Peyer's patch (tissue), 4 donors: Measurements from ENCODE around the gene AP2S1.

ENCODE experiments used
- POLR2A ChIP-seq, 2 donors: fragments of 450-650 bp; IDR thresholded peaks; one replicate each; pipeline ENCODE4 v1.5.1; 2017; ENCODE audit warnings: antibody characterized with exemption in 2 of 2, mild to moderate bottlenecking in 2 of 2, moderate library complexity in 2 of 2
- TF ChIP-seq, protein P1 (sequence below), 6 experiments: fragments of 450-650 bp in 4 of 6; fragments of 200-600 bp in 2 of 6; sonication (generic) in 1 of 6; IDR thresholded peaks; one replicate each; pipeline ENCODE4 v1.5.1; 2017 to 2019; ENCODE audit warnings: antibody characterized with exemption in 6 of 6, mild to moderate bottlenecking in 3 of 6, moderate library complexity in 1 of 6

DNA sequence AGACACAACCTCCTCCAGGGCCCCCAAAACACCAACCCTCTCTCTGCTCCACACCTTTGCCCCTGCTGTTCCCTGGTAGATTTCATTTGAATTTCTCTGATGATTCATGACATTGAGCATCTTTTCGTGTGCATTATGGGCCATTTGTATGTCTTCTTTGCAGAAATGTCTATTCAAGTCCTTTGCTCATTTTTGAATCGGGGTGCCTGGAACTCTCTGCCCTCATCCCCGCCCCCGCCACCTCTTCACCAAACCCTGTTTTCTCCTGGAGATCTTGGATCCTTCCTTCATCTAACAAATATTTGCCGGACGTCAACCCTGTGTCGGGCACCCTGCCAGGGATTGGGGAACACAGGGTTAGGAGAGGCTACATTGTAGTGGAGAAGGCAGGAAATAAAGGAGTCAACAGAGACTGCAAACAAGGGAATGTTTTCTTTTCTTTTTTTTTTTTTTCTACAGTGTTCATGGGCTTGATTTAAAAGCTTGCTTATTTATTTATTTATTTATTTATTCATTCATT is 36.7 kb downstream of the AP2S1 start:
- TF ChIP-seq, protein P1, sequence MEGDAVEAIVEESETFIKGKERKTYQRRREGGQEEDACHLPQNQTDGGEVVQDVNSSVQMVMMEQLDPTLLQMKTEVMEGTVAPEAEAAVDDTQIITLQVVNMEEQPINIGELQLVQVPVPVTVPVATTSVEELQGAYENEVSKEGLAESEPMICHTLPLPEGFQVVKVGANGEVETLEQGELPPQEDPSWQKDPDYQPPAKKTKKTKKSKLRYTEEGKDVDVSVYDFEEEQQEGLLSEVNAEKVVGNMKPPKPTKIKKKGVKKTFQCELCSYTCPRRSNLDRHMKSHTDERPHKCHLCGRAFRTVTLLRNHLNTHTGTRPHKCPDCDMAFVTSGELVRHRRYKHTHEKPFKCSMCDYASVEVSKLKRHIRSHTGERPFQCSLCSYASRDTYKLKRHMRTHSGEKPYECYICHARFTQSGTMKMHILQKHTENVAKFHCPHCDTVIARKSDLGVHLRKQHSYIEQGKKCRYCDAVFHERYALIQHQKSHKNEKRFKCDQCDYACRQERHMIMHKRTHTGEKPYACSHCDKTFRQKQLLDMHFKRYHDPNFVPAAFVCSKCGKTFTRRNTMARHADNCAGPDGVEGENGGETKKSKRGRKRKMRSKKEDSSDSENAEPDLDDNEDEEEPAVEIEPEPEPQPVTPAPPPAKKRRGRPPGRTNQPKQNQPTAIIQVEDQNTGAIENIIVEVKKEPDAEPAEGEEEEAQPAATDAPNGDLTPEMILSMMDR (IDR thresholded peaks at IDR 0.05), result no peak
- TF ChIP-seq POLR2A (IDR thresholded peaks at IDR 0.05), result no peak
